Liver (tissue), 9 donors: ENCODE data around the gene SUCO. TPM values are rescaled to one million over a fixed set of nuclear protein-coding genes. Genes with fewer than 3 reads are reported as not detected.

Source experiments
- DNase-seq: peaks from one replicate; pipeline ENCODE4 v3.0.0-alpha.2; 2017; ENCODE audit warnings: low spot score
- H3K27ac ChIP-seq, 2 donors: one replicate each; pipeline ENCODE4 v1.7.0; 2013; ENCODE audit warnings: inconsistent platforms in 2 of 2, low read length in 2 of 2, control low read depth in 1 of 2, low read depth in 1 of 2, mild to moderate bottlenecking in 1 of 2
- H3K27me3 ChIP-seq, 4 donors: one replicate each; pipeline versions ENCODE4 v1.6.1 to v1.7.0; 2013; ENCODE audit warnings: low read length in 3 of 4, inconsistent platforms in 1 of 4, mild to moderate bottlenecking in 1 of 4, moderate library complexity in 1 of 4; ENCODE audit not compliant: control insufficient read depth in 4 of 4, insufficient read depth in 4 of 4
- H3K36me3 ChIP-seq, 4 donors: one replicate each; pipeline versions ENCODE4 v1.6.1 to v1.7.0; 2013; ENCODE audit warnings: low read length in 3 of 4, mild to moderate bottlenecking in 3 of 4, low read depth in 1 of 4, moderate library complexity in 1 of 4; ENCODE audit not compliant: control insufficient read depth in 4 of 4, insufficient read depth in 3 of 4
- H3K4me1 ChIP-seq, 4 donors: one replicate each; pipeline versions ENCODE4 v1.6.1 to v1.7.0; 2013; ENCODE audit warnings: low read length in 3 of 4, mild to moderate bottlenecking in 3 of 4, moderate library complexity in 1 of 4; ENCODE audit not compliant: control insufficient read depth in 4 of 4, insufficient read depth in 4 of 4
- H3K4me3 ChIP-seq, 3 donors: one replicate each; pipeline versions ENCODE4 v1.6.1 to v1.7.0; 2013; ENCODE audit warnings: low read length in 3 of 3, control low read depth in 1 of 3, low read depth in 1 of 3, mild to moderate bottlenecking in 1 of 3
- H3K9ac ChIP-seq, 2 donors: one replicate each; pipeline ENCODE4 v1.7.0; 2013; ENCODE audit warnings: low read length in 2 of 2, mild to moderate bottlenecking in 2 of 2, moderate library complexity in 2 of 2, control low read depth in 1 of 2, low read depth in 1 of 2
- H3K9me3 ChIP-seq, 4 donors: one replicate each; pipeline versions ENCODE4 v1.6.1 to v1.7.0; 2013; ENCODE audit warnings: low read length in 3 of 4; ENCODE audit not compliant: control insufficient read depth in 4 of 4
- ATF3 ChIP-seq: IDR thresholded peaks from 2 replicates; pipeline ENCODE4 v1.6.1; 2016; ENCODE audit warnings: antibody characterized with exemption
- CTCF ChIP-seq: fragments of 150-350 bp; IDR thresholded peaks from 2 replicates; pipeline ENCODE4 v1.5.1; 2017; ENCODE audit warnings: improper control_type of control experiment, low read depth, low read length; ENCODE audit not compliant: missing input control
- EGR1 ChIP-seq, 2 donors: IDR thresholded peaks; 2 replicates each; pipeline ENCODE4 v1.6.1; 2016 to 2018; ENCODE audit warnings: antibody characterized with exemption in 2 of 2, low read depth in 2 of 2
- FOXA1 ChIP-seq: IDR thresholded peaks from 2 replicates; pipeline ENCODE4 v1.6.1; 2016; ENCODE audit warnings: antibody characterized with exemption
- FOXA2 ChIP-seq: IDR thresholded peaks from 2 replicates; pipeline ENCODE4 v1.6.1; 2016; ENCODE audit warnings: antibody characterized with exemption
- HNF4G ChIP-seq: IDR thresholded peaks from 2 replicates; pipeline ENCODE4 v1.6.1; 2016; ENCODE audit warnings: antibody characterized with exemption
- JUND ChIP-seq, 2 donors: IDR thresholded peaks; 2 replicates each; pipeline ENCODE4 v1.6.1; 2016; ENCODE audit warnings: antibody characterized with exemption in 2 of 2
- NR2F2 ChIP-seq: IDR thresholded peaks from 2 replicates; pipeline ENCODE4 v1.6.1; 2016; ENCODE audit warnings: antibody characterized with exemption
- RAD21 ChIP-seq, 2 donors: IDR thresholded peaks; 2 replicates each; pipeline ENCODE4 v1.6.1; 2016; ENCODE audit warnings: antibody characterized with exemption in 2 of 2, mild to moderate bottlenecking in 2 of 2
- REST ChIP-seq: IDR thresholded peaks from 2 replicates; pipeline ENCODE4 v1.6.1; 2016; ENCODE audit warnings: antibody characterized with exemption, mild to moderate bottlenecking
- RXRA ChIP-seq, 2 donors: IDR thresholded peaks; 2 replicates each; pipeline ENCODE4 v1.6.1; 2017 to 2018; ENCODE audit warnings: antibody characterized with exemption in 2 of 2, mild to moderate bottlenecking in 1 of 2
- SP1 ChIP-seq: IDR thresholded peaks from 2 replicates; pipeline ENCODE4 v1.6.1; 2018; ENCODE audit warnings: antibody characterized with exemption, mild to moderate bottlenecking
- TAF1 ChIP-seq: conservative IDR thresholded peaks from 2 replicates; pipeline ENCODE4 v1.6.1; 2016; ENCODE audit warnings: antibody characterized with exemption, mild to moderate bottlenecking
- YY1 ChIP-seq: IDR thresholded peaks from 2 replicates; pipeline ENCODE4 v1.6.1; 2016; ENCODE audit warnings: antibody characterized with exemption, mild to moderate bottlenecking
- WGBS: extraction: QIAGEN DNeasy Blood & Tissue Kit; methylation state at CpG from one replicate; pipeline ENCODE4 v1.1.7; 2013; 5-methylcytosine and 5-hydroxymethylcytosine counted together
- polyA plus RNA-seq, 2 donors: library from polyadenylated mRNA; stranded (reverse) in 1 of 2; unstranded in 1 of 2; fragments of 200-250 nt in 1 of 2; fragments of >200 nt in 1 of 2; fragmentation: Nextera tagmentation in 1 of 2; extraction: Ambion mirVana in 1 of 2; gene quantifications; one replicate each; pipeline versions ENCODE4 v1.2.1 to v1.2.3, GENCODE V29; 2013 to 2015
- total RNA-seq, 2 donors: library from RNA; depleted of rRNA; stranded (reverse); fragments of >200 nt; gene quantifications; one replicate each; pipeline ENCODE4 v1.2.3, GENCODE V29; 2014
- TF ChIP-seq, protein P1 (sequence below): IDR thresholded peaks from 2 replicates; pipeline ENCODE4 v1.6.1; 2016; ENCODE audit warnings: antibody characterized with exemption
- TF ChIP-seq, protein P2 (sequence below): IDR thresholded peaks from 2 replicates; pipeline ENCODE4 v1.6.1; 2016; ENCODE audit warnings: antibody characterized with exemption
- donor health status: healthy.
- donor health status: healthy.
- donor health status: healthy.
- donor health status: healthy.
- donor health status: healthy.

SUCO gene
- total and polyA plus RNA-seq, 4 donors = 2.8 to 38.1 (median 8.5) TPM

DNA sequence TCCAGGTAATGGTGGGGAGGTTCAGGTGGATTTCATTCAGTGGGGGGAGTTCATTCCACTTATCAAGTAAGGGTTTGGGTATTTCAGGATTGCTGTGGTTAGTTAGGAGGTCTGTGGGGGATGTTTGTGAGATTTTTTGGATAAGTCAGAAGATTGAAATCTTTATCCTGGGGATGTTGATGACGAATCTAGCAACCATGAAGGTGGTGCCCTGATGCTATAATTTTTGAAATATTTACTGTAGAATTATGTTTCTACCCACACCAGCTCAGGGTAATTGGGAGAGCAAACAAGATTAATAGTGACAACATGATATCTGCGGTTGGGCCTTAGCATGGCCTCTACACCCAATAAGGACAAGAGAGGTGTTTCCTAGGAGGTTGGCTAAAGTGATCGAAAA lies 28.3 kb downstream of the SUCO start:
- TF ChIP-seq RAD21 (IDR thresholded peaks at IDR 0.05) = no peak
- no peak for TF ChIP-seq FOXA2
- no peak for TF ChIP-seq ATF3
- no peak for TF ChIP-seq EGR1 (IDR thresholded peaks at IDR 0.05; ENCODE audit: low read depth in 2 of 2)
- TF ChIP-seq, protein P1, sequence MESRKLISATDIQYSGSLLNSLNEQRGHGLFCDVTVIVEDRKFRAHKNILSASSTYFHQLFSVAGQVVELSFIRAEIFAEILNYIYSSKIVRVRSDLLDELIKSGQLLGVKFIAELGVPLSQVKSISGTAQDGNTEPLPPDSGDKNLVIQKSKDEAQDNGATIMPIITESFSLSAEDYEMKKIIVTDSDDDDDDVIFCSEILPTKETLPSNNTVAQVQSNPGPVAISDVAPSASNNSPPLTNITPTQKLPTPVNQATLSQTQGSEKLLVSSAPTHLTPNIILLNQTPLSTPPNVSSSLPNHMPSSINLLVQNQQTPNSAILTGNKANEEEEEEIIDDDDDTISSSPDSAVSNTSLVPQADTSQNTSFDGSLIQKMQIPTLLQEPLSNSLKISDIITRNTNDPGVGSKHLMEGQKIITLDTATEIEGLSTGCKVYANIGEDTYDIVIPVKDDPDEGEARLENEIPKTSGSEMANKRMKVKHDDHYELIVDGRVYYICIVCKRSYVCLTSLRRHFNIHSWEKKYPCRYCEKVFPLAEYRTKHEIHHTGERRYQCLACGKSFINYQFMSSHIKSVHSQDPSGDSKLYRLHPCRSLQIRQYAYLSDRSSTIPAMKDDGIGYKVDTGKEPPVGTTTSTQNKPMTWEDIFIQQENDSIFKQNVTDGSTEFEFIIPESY = no peak
- no peak for TF ChIP-seq CTCF
- TF ChIP-seq YY1 = no peak
- TF ChIP-seq RXRA (IDR thresholded peaks at IDR 0.05) = no peak
- TF ChIP-seq, protein P2, sequence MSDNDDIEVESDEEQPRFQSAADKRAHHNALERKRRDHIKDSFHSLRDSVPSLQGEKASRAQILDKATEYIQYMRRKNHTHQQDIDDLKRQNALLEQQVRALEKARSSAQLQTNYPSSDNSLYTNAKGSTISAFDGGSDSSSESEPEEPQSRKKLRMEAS = no peak
- no peak for TF ChIP-seq TAF1
- TF ChIP-seq REST = no peak
- TF ChIP-seq FOXA1 = no peak
- TF ChIP-seq SP1 = no peak
- no peak for TF ChIP-seq NR2F2
- Histone ChIP-seq H3K9ac (no peak overlapping the region), H3K4me1 (no peaks in the 10 kb centered on the region), H3K9me3 (no peaks in the 10 kb centered on the region), H3K27ac (no peak overlapping the region), H3K27me3 (no peaks in the 10 kb centered on the region), H3K36me3 (peaks cover 0 to 19% (median 2%) of the 10 kb centered on the region in 4 donors), H3K4me3 (no peak overlapping the region)
- DNase-seq = no peak
- WGBS = 99% methylated on average over 3 of the region's 3 CpGs

DNA sequence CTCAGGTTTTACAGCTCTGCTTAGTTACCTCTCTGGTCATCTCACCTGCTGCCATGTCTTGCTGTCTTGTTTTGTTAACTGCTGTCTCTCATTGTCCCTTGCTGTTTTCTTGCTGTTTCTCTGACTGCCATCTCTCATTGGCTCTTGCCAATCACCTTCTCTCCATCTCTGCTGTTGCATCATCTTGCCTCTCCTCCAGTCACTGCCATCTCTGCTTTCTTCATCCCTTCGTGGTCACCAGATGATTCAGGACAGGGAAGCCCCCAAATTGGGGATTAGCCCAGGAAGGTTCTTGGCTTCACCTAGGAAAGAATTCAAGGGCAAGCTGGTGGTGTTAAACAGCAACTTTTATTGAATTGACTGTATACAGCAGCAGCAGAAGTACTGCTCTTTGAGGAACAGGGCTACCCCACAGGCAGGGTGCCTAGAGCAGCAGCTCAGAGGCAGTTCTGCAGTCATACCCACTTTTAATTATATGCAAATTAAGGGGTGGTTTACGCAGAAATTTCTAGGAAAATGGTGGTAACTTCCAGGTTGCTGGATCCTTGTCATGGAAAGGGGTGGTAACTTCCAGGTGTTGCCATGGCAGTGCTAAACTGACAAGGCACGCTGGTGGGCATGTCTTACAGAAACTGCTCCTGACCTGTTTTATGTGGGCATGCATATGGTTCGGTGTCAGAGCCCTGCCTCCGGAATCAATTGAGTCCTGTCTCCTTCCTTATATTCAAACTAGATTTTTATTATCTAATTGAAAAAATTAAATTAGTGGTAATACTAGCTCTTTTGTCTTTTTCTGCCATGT lies 33.4 kb downstream of the SUCO start:
- no peak for DNase-seq
- Histone ChIP-seq H3K27ac (no peak overlapping the region), H3K9me3 (no peaks in the 10 kb centered on the region), H3K4me1 (no peaks in the 10 kb centered on the region), H3K27me3 (no peaks in the 10 kb centered on the region), H3K4me3 (no peak overlapping the region), H3K9ac (no peak overlapping the region), H3K36me3 (peaks cover 3 to 17% (median 12%) of the 10 kb centered on the region in 4 donors)
- WGBS = 94% methylated on average over 5 of the region's 5 CpGs
- TF ChIP-seq EGR1 (IDR thresholded peaks at IDR 0.05; ENCODE audit: low read depth in 2 of 2) = no peak
- no peak for TF ChIP-seq CTCF
- no peak for TF ChIP-seq JUND (IDR thresholded peaks at IDR 0.05)
- no peak for TF ChIP-seq NR2F2
- TF ChIP-seq YY1 = no peak
- no peak for TF ChIP-seq ATF3
- TF ChIP-seq RXRA (IDR thresholded peaks at IDR 0.05) = no peak
- TF ChIP-seq, protein P2 = no peak
- TF ChIP-seq TAF1 = no peak
- TF ChIP-seq FOXA1 = no peak
- no peak for TF ChIP-seq RAD21 (IDR thresholded peaks at IDR 0.05)
- TF ChIP-seq FOXA2 = no peak
- no peak for TF ChIP-seq HNF4G
- no peak for TF ChIP-seq SP1
